ENCODE measurements around the gene SERPIND1.
"Not testable (repeated sequence)": the region's sequence is repeated elsewhere in the genome, so short reads cannot be mapped to it uniquely, and the experiment has no call there.

The SERPIND1 gene

GRCh38 chr22:20747223-20747622, 26.7 kb upstream of the SERPIND1 start:
- no peak for DNase-seq

GRCh38 chr22:20748082-20748481, 25.8 kb upstream of the SERPIND1 start:
- DNase-seq, result no peak

- DNase-seq, result no peak
These were observed 25.0 kb upstream of the SERPIND1 start for GRCh38 chr22:20748731-20749428.

GRCh38 chr22:20749453-20749852, 24.5 kb upstream of the SERPIND1 start:
- DNase-seq, result no peak

DNA sequence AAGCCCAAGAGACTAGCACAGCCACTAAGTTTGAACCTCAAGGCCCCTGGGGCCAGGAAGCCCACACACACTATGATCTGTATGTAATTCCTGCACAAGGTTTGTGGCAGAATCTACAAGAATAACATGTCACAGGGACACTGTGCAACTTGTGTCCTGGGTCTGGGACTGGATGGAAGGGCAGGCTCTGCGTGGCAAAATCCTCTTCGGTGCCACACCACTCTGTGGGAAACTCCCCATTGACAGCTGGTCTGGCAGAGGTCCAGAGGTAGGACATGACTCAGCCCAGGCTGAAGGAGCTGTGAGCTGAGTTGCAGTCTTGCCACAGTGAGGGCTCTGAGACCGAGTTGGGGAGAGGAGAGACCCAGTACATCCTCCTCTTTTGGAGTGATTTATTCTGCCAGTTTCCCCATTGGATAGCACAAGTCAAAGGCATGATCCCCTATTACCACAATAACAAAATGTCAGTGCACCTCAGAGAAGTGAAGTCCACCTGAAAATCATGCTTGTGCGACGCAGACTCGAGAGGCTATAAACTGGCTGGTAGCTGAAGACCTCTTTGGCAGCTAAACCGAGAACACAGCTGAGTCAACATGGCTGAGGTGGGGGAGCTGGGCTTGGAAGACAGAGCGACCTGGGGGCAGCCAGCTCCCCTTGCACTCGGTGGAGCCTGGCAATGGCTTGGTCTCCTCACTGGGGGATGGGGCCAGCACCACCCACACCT, 23.3 kb upstream of the SERPIND1 start:
- no peak for DNase-seq

DNA sequence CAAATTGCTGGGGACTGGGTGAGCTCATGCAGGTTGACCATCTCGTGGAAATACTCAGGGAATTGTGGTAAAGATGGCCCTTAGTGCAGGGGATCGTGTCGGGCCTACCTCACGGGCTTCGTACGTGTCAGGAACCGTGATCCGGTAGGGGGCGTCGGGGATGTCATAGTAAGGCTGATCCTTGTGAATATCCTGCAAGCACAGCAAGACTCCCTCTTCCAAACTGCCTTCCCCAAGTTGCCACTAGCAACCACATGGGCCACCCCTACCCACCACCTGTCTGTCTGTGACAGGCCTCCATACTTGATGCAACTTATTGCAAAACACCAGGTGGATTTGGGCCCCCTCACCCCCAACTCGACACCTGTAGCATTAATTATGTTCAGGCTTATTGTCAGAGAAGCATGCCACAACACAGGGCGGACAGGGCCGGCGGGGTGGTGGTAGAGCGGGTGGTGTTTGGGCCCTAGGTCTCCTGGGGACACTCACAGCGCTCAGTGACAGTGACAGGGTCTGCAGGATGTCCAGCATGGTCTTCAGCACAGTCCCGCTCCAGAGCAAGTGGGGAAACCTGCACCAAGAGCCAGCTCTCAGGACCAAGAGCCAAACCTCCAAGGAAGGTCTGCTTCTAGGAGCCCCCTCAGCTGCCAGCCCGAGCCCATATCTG, 22.6 kb upstream of the SERPIND1 start:
- DNase-seq, result no peak

DNA sequence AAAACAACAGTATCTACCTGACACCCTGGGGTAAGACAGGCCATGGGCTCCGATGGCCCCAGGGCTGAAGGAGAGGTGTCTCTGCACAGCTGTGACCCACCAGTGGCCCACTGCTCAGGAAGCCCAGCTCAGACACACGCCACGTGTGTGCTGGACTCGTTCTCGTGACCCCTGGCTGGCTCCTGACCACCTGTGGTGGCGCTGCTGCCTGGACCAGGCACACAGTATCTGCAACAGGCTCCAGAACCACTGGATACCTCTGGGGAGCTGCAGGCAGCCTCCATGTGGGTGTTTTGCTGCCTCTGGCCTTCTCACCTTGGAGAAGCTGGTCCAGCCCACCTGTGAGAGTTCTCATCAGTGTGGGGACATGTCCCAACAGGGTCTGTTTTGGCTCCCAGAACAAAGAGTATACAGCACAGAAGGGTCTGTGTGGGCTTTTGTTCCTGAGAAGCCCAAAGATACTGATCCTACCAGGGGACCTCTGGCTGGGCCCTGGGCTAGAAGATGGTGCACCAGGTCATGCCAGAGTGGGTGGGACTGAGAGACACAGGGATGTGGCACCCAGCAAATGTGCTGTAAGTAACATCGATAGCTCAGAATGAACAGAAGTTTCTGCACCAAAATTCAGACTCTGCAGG, 21.7 kb upstream of the SERPIND1 start:
- DNase-seq, result no peak

- DNase-seq, result no peak
These were observed 21.0 kb upstream of the SERPIND1 start for GRCh38 chr22:20752873-20753272.

- no peak for DNase-seq
These were observed 17.1 kb upstream of the SERPIND1 start for GRCh38 chr22:20756846-20757245.

DNA sequence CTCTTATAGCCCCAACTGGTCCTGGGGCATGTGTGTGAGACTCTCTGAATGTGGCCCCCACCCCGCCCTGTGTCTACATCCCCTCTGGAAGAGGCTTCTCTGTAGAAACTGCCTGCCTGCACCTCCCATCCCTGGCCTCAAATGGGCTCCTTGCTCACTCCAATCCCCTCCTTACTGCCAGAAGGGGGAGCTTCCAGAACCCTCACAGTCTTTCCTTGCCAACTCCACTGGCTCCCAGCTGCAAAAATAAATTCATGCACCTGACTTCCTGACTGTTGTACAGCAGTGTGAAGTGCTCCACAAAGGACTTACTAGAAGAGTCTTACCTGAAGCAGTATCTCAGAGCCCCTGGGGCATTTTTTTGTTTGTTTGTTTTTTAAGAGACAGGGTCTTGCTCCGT, 15.2 kb upstream of the SERPIND1 start:
- no peak for DNase-seq

- DNase-seq, result no peak
These were observed 13.8 kb upstream of the SERPIND1 start for GRCh38 chr22:20760084-20760483.

- DNase-seq, result no peak
These were observed 12.4 kb upstream of the SERPIND1 start for GRCh38 chr22:20761536-20761935.

- no peak for DNase-seq
These were observed 11.6 kb upstream of the SERPIND1 start for GRCh38 chr22:20762233-20762796.

DNA sequence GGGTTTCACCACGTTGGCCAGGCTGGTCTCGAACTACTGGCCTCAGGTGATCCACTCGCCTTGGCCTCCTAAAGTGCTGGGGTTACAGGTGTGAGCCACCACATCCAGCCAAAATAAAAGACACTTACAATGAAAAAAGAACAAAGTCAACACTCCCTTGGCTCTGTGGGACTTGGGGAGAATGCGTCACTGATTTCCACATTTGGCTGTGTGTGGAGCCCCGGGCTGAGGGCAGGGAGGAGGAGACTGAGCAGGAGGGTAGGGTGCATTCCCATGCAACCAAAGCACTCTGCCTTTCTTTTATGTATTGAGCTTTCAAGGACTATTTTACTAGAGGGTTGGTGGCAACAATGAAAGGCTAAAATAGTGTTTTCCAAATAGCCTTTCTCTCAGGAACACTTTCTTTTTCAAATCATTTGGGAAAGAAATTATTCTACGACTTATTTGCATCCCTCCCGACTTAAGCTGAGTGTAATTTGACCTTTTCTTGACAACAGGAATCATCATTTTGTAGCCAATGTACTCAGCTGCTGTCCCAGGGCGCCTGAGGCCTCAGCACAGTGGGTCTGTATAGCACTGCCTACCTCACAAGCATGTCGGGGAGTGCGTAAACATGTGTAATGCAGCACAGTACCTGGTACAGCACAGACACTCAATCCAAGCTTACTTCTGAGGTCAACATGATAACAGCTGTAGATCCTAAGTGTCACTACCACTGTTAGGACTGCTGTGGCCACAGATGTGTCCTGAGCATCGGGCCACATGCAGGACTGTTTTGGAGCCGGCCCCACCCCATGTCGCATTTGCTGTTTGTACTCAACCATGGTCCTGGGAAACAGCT, 10.1 kb upstream of the SERPIND1 start:
- DNase-seq, result no peak

DNA sequence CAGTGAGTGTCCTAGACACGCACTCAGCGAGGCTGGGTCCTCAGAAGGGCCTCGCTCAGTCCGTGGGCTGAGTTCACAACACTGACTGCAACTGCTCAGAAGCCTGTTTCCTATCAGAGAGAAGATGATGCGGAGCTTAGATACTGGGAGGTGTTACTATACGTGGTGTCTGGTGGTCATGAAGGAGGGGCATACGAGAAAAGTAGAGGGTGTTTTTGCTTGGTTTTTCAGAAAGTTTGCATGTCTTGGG, 9.5 kb upstream of the SERPIND1 start:
- no peak for DNase-seq

- DNase-seq, result no peak
These were observed 9.2 kb upstream of the SERPIND1 start for GRCh38 chr22:20764729-20765128.

GRCh38 chr22:20765938-20766337, 8.0 kb upstream of the SERPIND1 start:
- DNase-seq, result no peak

- DNase-seq, result no peak
These were observed 7.4 kb upstream of the SERPIND1 start for GRCh38 chr22:20766530-20766929.

- DNase-seq, result not testable (repeated sequence)
These were observed 4.5 kb upstream of the SERPIND1 start for GRCh38 chr22:20769496-20769826.

GRCh38 chr22:20771918-20772625, 1.8 kb upstream of the SERPIND1 start:
- DNase-seq, result no peak

DNA sequence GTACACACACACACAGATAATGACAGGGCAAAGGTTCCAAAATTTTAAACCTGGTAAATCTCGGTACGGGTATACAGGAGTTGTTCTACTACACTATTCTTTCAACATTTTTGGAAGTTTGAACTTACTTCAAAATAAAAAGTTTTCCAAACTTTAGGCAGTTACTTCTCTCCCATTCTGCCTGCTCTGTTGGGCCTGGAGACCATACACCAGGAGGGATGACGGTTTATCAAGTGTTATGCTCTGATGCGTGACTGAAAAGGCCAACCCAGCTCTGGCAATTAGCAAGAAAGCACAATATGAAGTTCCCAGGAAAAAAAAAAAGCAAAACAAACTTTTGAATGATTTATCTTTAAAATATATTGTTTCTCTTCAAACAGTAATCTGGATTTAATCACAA, 969 bp downstream of the SERPIND1 start:
- no peak for DNase-seq

DNA sequence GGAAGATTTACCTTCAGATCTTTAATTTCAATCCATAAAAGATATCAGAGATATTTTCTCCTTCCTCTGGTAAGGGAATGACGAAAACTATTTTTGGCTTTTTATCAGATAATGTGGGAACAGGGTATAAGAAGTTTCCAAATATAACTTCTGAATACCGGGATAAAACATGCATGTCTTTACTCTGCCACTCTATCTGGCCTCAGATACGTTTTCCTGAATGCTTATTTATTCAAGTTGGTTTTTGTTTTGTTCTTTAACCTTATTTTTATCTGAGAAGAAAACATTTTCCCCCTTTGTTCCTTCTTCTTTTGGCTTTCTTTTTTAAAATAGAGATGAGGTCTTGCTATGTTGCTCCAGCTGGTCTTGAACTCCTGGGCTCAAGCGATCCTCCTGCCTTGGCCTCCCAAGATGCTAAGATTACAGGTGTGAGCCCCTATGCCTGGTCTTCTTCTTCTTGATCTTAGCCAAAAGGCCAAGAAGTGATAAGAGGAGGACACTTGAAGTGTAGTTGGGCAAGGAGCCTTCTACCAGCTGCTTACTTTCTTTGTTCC, 1.5 kb downstream of the SERPIND1 start:
- DNase-seq, result no peak

All from NCI-H2171 (cell line).